ENCODE data around the gene HTR1E.
"Not testable (repeated sequence)": the region's sequence is repeated elsewhere in the genome, so short reads cannot be mapped to it uniquely, and the experiment has no call there.

The HTR1E gene

DNA sequence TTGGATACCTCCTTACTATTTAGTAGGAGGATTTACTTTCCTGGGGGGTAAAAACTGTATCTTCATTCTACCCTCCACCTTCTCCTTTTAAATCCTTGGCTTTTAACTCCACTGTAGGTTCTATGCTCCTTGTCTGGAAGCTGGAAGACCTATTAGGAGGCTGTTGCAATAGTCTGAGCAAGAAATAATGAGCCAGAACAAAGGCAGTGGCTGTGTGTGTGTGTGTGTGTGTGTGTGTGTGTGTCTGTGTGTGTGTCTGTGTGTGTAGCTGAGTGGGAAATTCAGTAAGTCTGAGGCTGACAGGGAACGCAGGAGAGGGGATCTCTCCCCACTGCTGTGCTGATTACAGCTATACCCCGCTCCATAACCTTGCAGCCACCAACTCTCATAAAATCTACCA is 35.8 kb downstream of the HTR1E start:
- DNase-seq (ENCODE audit: low spot score), result no peak

DNA sequence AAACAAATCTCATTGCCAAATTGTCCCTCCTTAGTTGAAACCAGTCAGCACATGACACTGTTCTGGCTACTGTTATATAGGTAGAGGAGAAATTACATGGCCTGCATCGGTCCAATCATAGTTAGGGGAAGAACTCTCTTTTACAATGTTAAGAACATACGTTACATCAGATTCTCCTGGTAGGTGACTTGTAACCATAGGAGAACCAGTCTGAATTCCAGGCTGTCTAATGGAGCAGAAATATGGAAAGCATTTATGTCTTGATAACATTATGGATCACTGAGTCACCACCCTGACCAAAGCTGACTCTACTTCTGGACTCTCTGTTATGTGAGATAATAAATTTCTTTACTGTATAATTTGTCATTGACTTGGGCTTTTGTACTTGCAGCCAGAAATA is 40.9 kb downstream of the HTR1E start:
- DNase-seq (ENCODE audit: low spot score), result no peak

DNA sequence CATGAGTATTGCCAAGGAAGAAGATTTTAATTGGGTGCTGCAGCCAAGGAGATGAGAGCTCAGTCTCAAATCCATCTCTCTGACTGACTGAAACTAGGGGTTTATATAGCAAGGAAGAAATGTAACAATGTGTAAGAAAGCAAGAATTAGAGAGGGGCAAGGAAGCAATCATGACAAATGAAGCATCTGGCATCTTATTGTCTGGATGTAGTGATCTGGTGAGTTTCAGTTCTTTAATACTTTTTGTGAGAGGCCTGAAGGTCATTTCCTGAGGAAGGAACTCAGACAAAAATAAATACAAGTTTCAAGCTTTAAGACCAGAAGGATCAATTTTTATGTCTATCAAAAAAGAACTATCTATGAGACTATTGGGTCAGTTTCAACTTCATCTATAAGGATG is 64.2 kb downstream of the HTR1E start:
- DNase-seq (ENCODE audit: low spot score), result no peak

GRCh38 chr6:87002391-87002790 is 65.1 kb downstream of the HTR1E start:
- not testable (repeated sequence) for DNase-seq (ENCODE audit: low spot score)

GRCh38 chr6:87006541-87006940 is 69.2 kb downstream of the HTR1E start:
- not testable (repeated sequence) for DNase-seq (ENCODE audit: low spot score)

DNA sequence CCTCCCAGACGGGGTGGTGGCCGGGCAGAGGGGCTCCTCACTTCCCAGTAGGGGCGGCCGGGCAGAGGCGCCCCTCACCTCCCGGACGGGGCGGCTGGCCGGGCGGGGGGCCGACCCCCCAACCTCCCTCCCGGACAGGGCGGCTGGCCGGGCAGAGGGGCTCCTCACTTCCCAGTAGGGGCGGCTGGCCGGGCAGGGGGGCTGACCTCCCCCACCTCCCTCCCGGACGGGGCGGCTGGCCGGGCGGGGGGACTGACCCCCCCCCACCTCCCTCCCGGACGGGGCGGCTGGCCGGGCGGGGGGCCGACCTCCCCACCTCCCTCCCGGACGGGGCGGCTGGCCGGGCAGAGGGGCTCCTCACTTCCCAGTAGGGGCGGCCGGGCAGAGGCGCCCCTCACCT is 72.3 kb downstream of the HTR1E start:
- not testable (repeated sequence) for DNase-seq (ENCODE audit: low spot score)

DNA sequence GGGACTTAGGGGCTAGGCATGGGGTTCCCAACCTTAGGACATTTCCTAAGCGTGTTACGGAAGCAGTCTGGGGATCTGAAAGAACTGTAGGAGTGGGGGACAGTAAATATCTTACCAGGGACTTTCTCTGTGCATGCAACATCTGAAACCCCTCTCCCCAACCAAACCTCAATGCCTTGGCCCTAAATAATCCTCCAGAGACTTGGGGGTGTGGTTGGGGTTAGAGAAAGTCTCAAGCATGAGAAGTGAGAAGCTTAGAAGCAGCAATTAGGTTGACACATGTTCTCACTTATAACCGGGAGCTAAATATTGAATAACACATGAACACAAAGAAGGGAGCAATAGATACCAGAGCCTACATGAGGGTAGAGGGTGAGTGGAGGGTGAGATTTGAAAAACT is 74.7 kb downstream of the HTR1E start:
- DNase-seq (ENCODE audit: low spot score), result no peak

DNA sequence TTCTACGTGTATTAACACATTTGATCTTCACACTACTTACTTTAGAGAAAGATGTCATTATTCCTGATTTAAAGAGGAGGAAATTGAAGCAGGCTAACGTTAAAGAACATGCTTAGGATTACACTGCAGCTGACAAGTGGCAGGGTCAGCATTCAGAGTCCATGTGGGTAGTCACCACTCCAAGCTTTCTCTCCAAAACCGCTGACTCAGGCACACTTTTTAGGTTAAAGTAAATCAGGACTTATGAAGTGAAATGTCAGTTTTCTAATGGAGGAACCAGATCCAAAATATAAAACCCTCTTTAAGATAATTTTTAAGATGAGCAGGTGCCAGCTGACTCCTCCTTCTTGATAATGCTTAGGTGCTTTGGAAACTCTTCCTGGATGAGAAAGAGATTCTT is 75.4 kb downstream of the HTR1E start:
- DNase-seq (ENCODE audit: low spot score), result no peak

DNA sequence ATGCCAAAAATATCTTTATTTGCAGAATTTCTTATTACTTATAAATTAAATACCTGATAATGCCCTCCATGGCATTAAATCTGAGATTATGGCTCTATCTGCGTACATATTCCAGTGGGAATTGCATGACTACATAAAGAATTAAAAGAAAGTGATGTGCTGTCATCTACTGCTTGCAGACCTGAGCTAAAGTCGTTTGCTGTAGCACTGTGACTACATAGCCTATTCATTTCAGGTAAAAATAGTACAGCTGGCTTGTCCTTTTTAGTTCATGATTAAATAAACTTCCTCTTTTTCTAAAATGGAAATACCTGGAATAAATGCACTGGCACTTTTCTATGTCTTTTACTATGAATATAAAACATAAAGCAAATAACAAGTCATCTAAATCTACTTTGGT is 79.4 kb downstream of the HTR1E start:
- no peak for DNase-seq (ENCODE audit: low spot score)

DNA sequence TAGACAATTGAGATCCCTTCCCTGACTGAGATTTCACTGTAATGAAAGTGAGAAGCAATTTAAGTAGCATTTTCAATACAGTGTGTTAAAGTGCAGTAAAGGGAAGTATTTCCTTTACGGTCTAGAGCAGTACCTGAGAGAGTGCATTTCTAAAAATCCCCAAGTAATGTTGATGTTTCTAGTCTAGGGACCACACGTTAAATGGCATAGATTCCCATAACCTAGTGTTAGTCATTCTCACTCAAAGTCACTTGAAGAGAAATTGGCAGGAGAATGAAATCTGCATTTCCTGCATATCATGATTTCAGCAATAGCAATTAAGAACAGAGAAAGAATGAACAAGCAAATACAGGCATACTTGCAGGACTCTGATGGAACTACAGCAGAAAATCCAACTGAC is 89.7 kb downstream of the HTR1E start:
- no peak for DNase-seq (ENCODE audit: low spot score)

DNA sequence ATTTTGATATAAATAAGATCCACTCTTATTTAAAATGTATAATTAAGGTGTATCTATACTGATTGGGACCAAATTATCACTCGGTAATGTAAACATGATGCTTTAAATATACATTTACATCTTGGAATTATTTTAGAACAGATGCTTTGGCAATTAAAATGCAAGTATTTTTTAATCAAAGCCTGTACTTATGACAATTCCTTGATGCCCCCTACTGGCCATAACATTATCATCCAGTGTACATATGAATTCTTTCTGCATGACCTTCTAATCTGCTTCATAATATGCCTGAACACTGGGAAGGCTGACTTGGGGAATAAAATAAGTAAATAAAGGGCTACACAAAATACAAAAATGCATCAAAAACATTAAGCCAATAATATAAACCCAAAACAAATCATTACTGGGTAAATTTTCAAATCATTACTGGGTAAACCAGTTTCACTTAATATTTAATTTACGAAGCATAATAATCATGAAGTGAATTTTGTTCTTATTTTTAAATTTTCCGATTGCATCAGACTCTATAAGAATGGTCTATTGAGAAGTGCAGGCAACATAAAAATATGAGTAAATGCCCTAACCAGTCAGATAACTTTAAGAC is 92.5 kb downstream of the HTR1E start:
- peak; percentile 36 for DNase-seq (ENCODE audit: low spot score)

- no peak for DNase-seq (ENCODE audit: low spot score)
Measured at GRCh38 chr6:87040729-87041128, 103.4 kb downstream of the HTR1E start.

- no peak for DNase-seq (ENCODE audit: low spot score)
Measured at GRCh38 chr6:87045521-87046075, 108.3 kb downstream of the HTR1E start.

- no peak for DNase-seq (ENCODE audit: low spot score)
Measured at GRCh38 chr6:87049779-87050178, 112.5 kb downstream of the HTR1E start.

- DNase-seq (ENCODE audit: low spot score), result no peak
Measured at GRCh38 chr6:87053312-87053711, 116.0 kb downstream of the HTR1E start.

DNA sequence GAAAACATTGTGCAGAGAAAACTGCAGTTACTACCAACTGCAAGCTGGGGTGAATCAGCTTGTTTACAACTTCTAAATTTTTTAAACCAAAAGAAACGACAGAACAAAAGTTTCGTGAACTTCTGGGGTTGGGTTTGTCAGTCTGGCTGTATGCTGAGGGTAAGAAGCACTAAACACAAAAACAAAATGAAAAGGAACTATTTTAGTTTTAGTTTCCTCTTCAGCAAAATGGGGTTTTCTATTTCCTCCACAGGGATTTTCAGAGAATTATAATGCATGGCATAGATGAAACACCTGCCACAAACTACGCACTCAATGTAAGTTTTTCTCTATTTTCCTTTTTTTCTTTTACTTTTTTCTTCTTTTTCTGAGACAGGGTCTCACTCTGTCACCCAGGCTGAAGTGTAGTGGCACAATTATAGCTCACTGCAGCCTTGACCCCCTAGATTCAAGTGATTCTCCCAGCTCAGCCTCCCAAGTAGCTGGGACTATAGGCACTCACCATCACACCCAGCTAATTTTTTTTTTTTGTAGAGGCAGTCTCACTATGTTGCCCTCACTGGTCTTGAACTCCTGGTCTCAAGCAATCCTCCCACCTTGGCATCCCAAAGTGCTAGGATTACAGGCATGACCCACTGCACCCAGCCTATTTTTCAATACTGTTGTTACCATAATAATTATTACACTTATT is 117.0 kb downstream of the HTR1E start:
- DNase-seq (ENCODE audit: low spot score), result no peak

DNA sequence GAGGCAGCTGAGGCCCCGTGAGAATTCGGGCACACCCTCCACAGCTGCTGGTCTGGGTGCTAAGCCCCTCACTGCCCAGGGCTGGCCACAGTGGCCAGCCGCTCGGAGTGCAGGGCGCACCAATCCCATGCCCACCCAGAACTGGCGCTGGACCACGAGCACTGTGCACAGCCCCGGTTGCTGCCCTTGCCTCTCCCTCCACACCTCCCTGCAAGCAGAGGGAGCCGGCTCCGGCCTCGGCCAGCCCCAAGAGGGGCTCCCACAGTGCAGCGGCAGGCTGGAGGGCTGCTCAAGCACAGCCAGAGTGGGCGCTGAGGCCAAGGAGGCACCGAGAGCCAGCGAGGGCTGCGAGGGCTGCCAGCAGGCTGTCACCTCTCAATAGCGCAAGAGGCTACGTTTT is 122.6 kb downstream of the HTR1E start:
- no peak for DNase-seq (ENCODE audit: low spot score)

DNA sequence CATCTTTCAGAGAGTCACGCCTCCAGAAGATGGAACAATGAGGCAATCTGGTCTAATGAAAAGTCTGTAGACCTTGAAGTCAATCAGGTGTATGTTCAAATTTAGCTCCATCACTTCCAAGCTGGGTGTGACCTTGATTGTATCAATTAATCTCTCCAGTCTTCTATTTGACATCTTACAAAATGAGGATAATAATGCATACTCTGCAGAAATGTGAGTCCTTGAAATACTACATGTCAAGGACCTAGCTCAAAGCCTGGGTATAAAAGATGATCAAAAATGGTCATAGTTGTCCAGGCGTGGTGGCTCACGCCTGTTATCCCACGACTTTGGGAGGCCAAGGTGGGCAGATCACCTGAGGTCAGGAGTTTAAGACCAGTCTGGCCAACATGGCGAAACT is 127.8 kb downstream of the HTR1E start:
- no peak for DNase-seq (ENCODE audit: low spot score)

All from hematopoietic multipotent progenitor cell treated with erythropoietin and hydrocortisone succinate and interleukin-3 and kit ligand, for 15 days (in vitro differentiated cells).